NCI-H774 (cell line): ENCODE data around the gene FKBP1B.
"Not testable (repeated sequence)": the region's sequence is repeated elsewhere in the genome, so short reads cannot be mapped to it uniquely, and the experiment has no call there.

Experiments used
- DNase-seq: peaks from one replicate; lab custom pipeline; 2025; lab: John Stamatoyannopoulos, UW

The FKBP1B gene

GRCh38 chr2:24022975-24023575 is 26.5 kb upstream of the FKBP1B start:
- DNase-seq: no peak

GRCh38 chr2:24024018-24024417 is 25.5 kb upstream of the FKBP1B start:
- no peak for DNase-seq

GRCh38 chr2:24024996-24025663 is 24.4 kb upstream of the FKBP1B start:
- no peak for DNase-seq

- no peak for DNase-seq
Measured at GRCh38 chr2:24026233-24026632, 23.3 kb upstream of the FKBP1B start.

GRCh38 chr2:24038786-24039499 is 10.6 kb upstream of the FKBP1B start:
- no peak for DNase-seq

- DNase-seq: no peak
Measured at GRCh38 chr2:24040511-24040910, 9.0 kb upstream of the FKBP1B start.

- not testable (repeated sequence) for DNase-seq
Measured at GRCh38 chr2:24043133-24043532, 6.4 kb upstream of the FKBP1B start.

GRCh38 chr2:24045511-24046508 is 3.7 kb upstream of the FKBP1B start:
- DNase-seq: no peak

GRCh38 chr2:24046599-24046929 is 3.0 kb upstream of the FKBP1B start:
- DNase-seq: no peak

- peak; percentile 95 for DNase-seq
Measured at GRCh38 chr2:24046930-24047702, 2.4 kb upstream of the FKBP1B start, which contains the start of gene WDCP. Gene WDCP (minus strand): TSS chr2:24047391. CDS start chr2:24039494, 7,897 bp downstream.

GRCh38 chr2:24047703-24048033 is 1.9 kb upstream of the FKBP1B start:
- no peak for DNase-seq

- DNase-seq: no peak
Measured at GRCh38 chr2:24048769-24049484, 614 bp upstream of the FKBP1B start.

- no peak for DNase-seq
Measured at GRCh38 chr2:24050041-24050979, 769 bp downstream of the FKBP1B start.

- DNase-seq: no peak
Measured at GRCh38 chr2:24051833-24052232, 2.3 kb downstream of the FKBP1B start.

- DNase-seq: no peak
Measured at GRCh38 chr2:24052951-24053350, 3.4 kb downstream of the FKBP1B start.

GRCh38 chr2:24054366-24055010 is 4.9 kb downstream of the FKBP1B start:
- DNase-seq: no peak

- no peak for DNase-seq
Measured at GRCh38 chr2:24055750-24056149, 6.2 kb downstream of the FKBP1B start.

- DNase-seq: no peak
Measured at GRCh38 chr2:24058564-24059271, 9.2 kb downstream of the FKBP1B start.
